HCT116 (cell line): ENCODE results near the gene SEPHS2. TPM values are rescaled to one million over a fixed set of nuclear protein-coding genes. Genes with fewer than 3 reads are reported as not detected.

Experiments used
- ATAC-seq: fragments of 200-7000 bp; cut with Tn5 transposase; 2 replicates; pipeline ENCODE4 v1.9.1; 2020; ENCODE audit warnings: mild to moderate bottlenecking, moderate library complexity
- BruUV-seq: library from RNA; stranded (reverse); fragments of 400-500 nt; replicated peaks from 2 replicates; lab custom pipeline; 2021; lab: Mats Ljungman, UMichigan
- CTCF ChIA-PET: fragments of 300-600 bp; sonication (Branson Sonifier 250); formaldehyde crosslinking; loops from one replicate; lab custom pipeline; 2021; ENCODE audit warnings: antibody characterized with exemption; lab: Charles Lee
- POLR2A ChIA-PET: fragments of 300-600, 350-600 bp; sonication (Branson Sonifier 250); formaldehyde crosslinking; loops from one replicate; lab custom pipeline; 2021; ENCODE audit warnings: antibody characterized with exemption; lab: Charles Lee
- RAD21 ChIA-PET, 2 experiments: fragments of 300-600 bp; sonication (Branson Sonifier 250); formaldehyde crosslinking; loops; one replicate each; lab custom pipeline; 2023; ENCODE audit warnings: low total read pairs in 2 of 2; ENCODE audit not compliant: uncharacterized antibody in 2 of 2, unreplicated experiment in 2 of 2, low non-redundant PET in 1 of 2; lab: Charles Lee
- DNase-seq: peaks from one replicate; pipeline ENCODE4 v3.0.0-alpha.2; 2010; ENCODE audit warnings: low read depth, low spot score
- H2AFZ ChIP-seq: fragments of 200-600 bp; shearing (Covaris generic), sonication (generic); 2 replicates; pipeline ENCODE4 v1.6.1; 2017; ENCODE audit warnings: low read depth, mixed run types, mixed read lengths, antibody characterized with exemption, low read length; ENCODE audit not compliant: poor library complexity, severe bottlenecking
- H3K27ac ChIP-seq: 2 replicates; pipeline ENCODE4 v1.5.1; 2012; ENCODE audit warnings: low read depth, low read length
- H3K27me3 ChIP-seq: fragments of 200-600 bp; sonication (generic); 2 replicates; pipeline ENCODE4 v1.6.1; 2016; ENCODE audit warnings: mixed run types, low read length, mixed read lengths; ENCODE audit not compliant: insufficient read depth
- H3K36me3 ChIP-seq, 2 experiments: fragments of 200-500 bp in 1 of 2; fragments of 200-600 bp in 1 of 2; sonication (Bioruptor generic) in 1 of 2; sonication (generic) in 1 of 2; 2 replicates each; pipeline versions ENCODE4 v1.5.1 to v1.6.1; 2014 to 2016; ENCODE audit warnings: low read length in 2 of 2, inconsistent platforms in 1 of 2, mixed read lengths in 1 of 2, mixed run types in 1 of 2; ENCODE audit not compliant: insufficient read depth in 2 of 2, control insufficient read depth in 1 of 2
- H3K4me1 ChIP-seq, 2 experiments: fragments of 200-600 bp in 1 of 2; sonication (generic) in 1 of 2; 2 replicates each; pipeline versions ENCODE4 v1.5.1 to v1.6.1; 2012 to 2017; ENCODE audit warnings: low read length in 2 of 2, inconsistent platforms in 1 of 2, mild to moderate bottlenecking in 1 of 2, mixed read lengths in 1 of 2, mixed run types in 1 of 2, moderate library complexity in 1 of 2; ENCODE audit not compliant: insufficient read depth in 2 of 2, control insufficient read depth in 1 of 2
- H3K4me2 ChIP-seq: fragments of 200-600 bp; sonication (generic); 2 replicates; pipeline ENCODE4 v1.6.1; 2017; ENCODE audit warnings: mixed run types, low read length, mixed read lengths
- H3K4me3 ChIP-seq, 2 experiments: fragments of 200-600 bp in 1 of 2; sonication (generic) in 1 of 2; replicated peaks in 1 of 2; 2 replicates each; pipeline ENCODE4 v1.5.1; 2011 to 2016; ENCODE audit warnings: low read length in 2 of 2, control low read depth in 1 of 2, low read depth in 1 of 2, mild to moderate bottlenecking in 1 of 2, mixed read lengths in 1 of 2, mixed run types in 1 of 2
- H3K79me2 ChIP-seq: fragments of 200-600 bp; sonication (generic); 2 replicates; pipeline ENCODE4 v1.6.1; 2017; ENCODE audit warnings: mild to moderate bottlenecking, mixed run types, low read length, moderate library complexity, mixed read lengths; ENCODE audit not compliant: insufficient read depth
- H3K9ac ChIP-seq: fragments of 200-600 bp; sonication (generic); 2 replicates; pipeline ENCODE4 v1.6.1; 2016; ENCODE audit warnings: low read length, mixed read lengths
- H3K9me2 ChIP-seq: fragments of 200-600 bp; sonication (generic), shearing (Covaris generic); 2 replicates; pipeline ENCODE4 v1.6.1; 2017; ENCODE audit warnings: mixed run types, mild to moderate bottlenecking, moderate library complexity; ENCODE audit not compliant: insufficient read depth
- H3K9me3 ChIP-seq, 2 experiments: fragments of 200-500 bp in 1 of 2; fragments of 200-600 bp in 1 of 2; sonication (Bioruptor generic) in 1 of 2; sonication (generic) in 1 of 2; 2 replicates each; pipeline ENCODE4 v1.6.1; 2014 to 2017; ENCODE audit warnings: low read length in 2 of 2, mixed read lengths in 2 of 2, inconsistent platforms in 1 of 2, low read depth in 1 of 2, mild to moderate bottlenecking in 1 of 2, mixed run types in 1 of 2, moderate library complexity in 1 of 2; ENCODE audit not compliant: control insufficient read depth in 1 of 2, insufficient read depth in 1 of 2
- H4K20me1 ChIP-seq: fragments of 200-600 bp; sonication (generic), shearing (Covaris generic); 2 replicates; pipeline ENCODE4 v1.6.1; 2017; ENCODE audit warnings: mixed run types, mild to moderate bottlenecking, moderate library complexity; ENCODE audit not compliant: insufficient read depth
- CBX3 ChIP-seq: IDR thresholded peaks from 2 replicates; pipeline ENCODE4 v1.6.1; 2012; ENCODE audit warnings: low read depth
- EZH2 ChIP-seq: fragments of 200-600 bp; sonication (generic); IDR thresholded peaks from 2 replicates; pipeline ENCODE4 v1.6.1; 2017; ENCODE audit warnings: antibody characterized with exemption, mixed run types
- EZH2phosphoT487 ChIP-seq: fragments of 200-600 bp; IDR thresholded peaks from 2 replicates; pipeline ENCODE4 v1.6.1; 2018; ENCODE audit warnings: antibody characterized with exemption, borderline replicate concordance
- POLR2AphosphoS5 ChIP-seq: IDR thresholded peaks from 2 replicates; pipeline ENCODE4 v1.6.1; 2011; ENCODE audit warnings: mild to moderate bottlenecking, low read depth, low read length, moderate library complexity
- RAD21 ChIP-seq: IDR thresholded peaks from 2 replicates; pipeline ENCODE4 v1.6.1; 2012; ENCODE audit warnings: low read depth, mild to moderate bottlenecking
- SIN3A ChIP-seq: IDR thresholded peaks from 2 replicates; pipeline ENCODE4 v1.6.1; 2012; ENCODE audit warnings: low read depth
- TCF7L2 ChIP-seq: IDR thresholded peaks from 2 replicates; pipeline ENCODE4 v1.7.0; 2011; ENCODE audit warnings: borderline replicate concordance, inconsistent platforms; ENCODE audit not compliant: insufficient read depth, insufficient read length; ENCODE audit errors: extremely low read depth
- YY1 ChIP-seq: IDR thresholded peaks from 2 replicates; pipeline ENCODE4 v1.6.1; 2011; ENCODE audit warnings: low read length, low read depth, moderate library complexity, mild to moderate bottlenecking; ENCODE audit not compliant: insufficient replicate concordance; ENCODE audit errors: extremely low read depth
- ZBTB33 ChIP-seq: IDR thresholded peaks from 2 replicates; pipeline ENCODE4 v1.6.1; 2011; ENCODE audit warnings: mild to moderate bottlenecking, low read length, moderate library complexity; ENCODE audit not compliant: insufficient replicate concordance; ENCODE audit errors: extremely low read depth
- intact Hi-C: fragments of 100-400 bp; cut with micrococcal nuclease; formaldehyde crosslinking; loops from 2 replicates; pipeline ENCODE4 v1.10.0; 2022
- total RNA-seq: library from RNA; stranded (reverse); gene quantifications from one replicate; pipeline ENCODE4 v1.2.1, GENCODE V29; 2021; ENCODE audit not compliant: unreplicated experiment
- TF ChIP-seq, protein P1 (sequence below): IDR thresholded peaks from 2 replicates; pipeline ENCODE4 v1.6.1; 2012
- TF ChIP-seq, protein P2 (sequence below), 3 experiments: fragments of 200-600 bp in 1 of 3; sonication (generic) in 1 of 3; IDR thresholded peaks in 2 of 3; conservative IDR thresholded peaks in 1 of 3; 2 replicates each; pipeline ENCODE4 v1.5.1; 2012 to 2017; ENCODE audit warnings: low read depth in 2 of 3, low read length in 2 of 3, antibody characterized with exemption in 1 of 3, borderline replicate concordance in 1 of 3, control low read depth in 1 of 3, mild to moderate bottlenecking in 1 of 3, mixed read lengths in 1 of 3, mixed run types in 1 of 3, moderate library complexity in 1 of 3; ENCODE audit not compliant: insufficient read depth in 1 of 3
- TF ChIP-seq, protein P3 (sequence below): IDR thresholded peaks from 2 replicates; pipeline ENCODE4 v1.6.1; 2012

Gene SEPHS2
- total RNA-seq, 1 experiment from 2014 or later: 51.3 TPM

GRCh38 chr16:30409125-30410060 lies 36.3 kb downstream of the SEPHS2 start:
- Histone ChIP-seq H3K79me2 (peaks cover 48% of the 10 kb centered on the region), H3K4me3 (peak overlapping the region in 1 of 2 experiments; percentile 7; a peak in 1 of 4 replicates), H3K27me3 (no peaks in the 10 kb centered on the region), H3K9ac (0 out of 2 replicates have a peak overlapping the region, but pooled peaks have one; percentile 25), H3K4me2 (peak overlapping the region; percentile 88), H2AFZ (no peak overlapping the region), H4K20me1 (no peaks in the 10 kb centered on the region), H3K4me1 (peaks cover 18 to 39% of the 10 kb centered on the region in 2 experiments), H3K9me3 (no peaks in the 10 kb centered on the region), H3K9me2 (no peaks in the 10 kb centered on the region), H3K36me3 (peaks cover 6 to 25% of the 10 kb centered on the region in 2 experiments; a peak in 1 of 4 replicates), H3K27ac (peak overlapping the region; percentile 63)
- no TSS peak for BruUV-seq
- TF ChIP-seq EZH2phosphoT487 (no peak), ZBTB33 (no peak), EZH2 (no peak), TCF7L2 (no peak), CBX3 (no peak), YY1 (peak; percentile 39), POLR2AphosphoS5 (no peak), RAD21 (peak; percentile 94), SIN3A (no peak)
- TF ChIP-seq, protein P1, sequence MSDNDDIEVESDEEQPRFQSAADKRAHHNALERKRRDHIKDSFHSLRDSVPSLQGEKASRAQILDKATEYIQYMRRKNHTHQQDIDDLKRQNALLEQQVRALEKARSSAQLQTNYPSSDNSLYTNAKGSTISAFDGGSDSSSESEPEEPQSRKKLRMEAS: no peak
- TF ChIP-seq, protein P2, sequence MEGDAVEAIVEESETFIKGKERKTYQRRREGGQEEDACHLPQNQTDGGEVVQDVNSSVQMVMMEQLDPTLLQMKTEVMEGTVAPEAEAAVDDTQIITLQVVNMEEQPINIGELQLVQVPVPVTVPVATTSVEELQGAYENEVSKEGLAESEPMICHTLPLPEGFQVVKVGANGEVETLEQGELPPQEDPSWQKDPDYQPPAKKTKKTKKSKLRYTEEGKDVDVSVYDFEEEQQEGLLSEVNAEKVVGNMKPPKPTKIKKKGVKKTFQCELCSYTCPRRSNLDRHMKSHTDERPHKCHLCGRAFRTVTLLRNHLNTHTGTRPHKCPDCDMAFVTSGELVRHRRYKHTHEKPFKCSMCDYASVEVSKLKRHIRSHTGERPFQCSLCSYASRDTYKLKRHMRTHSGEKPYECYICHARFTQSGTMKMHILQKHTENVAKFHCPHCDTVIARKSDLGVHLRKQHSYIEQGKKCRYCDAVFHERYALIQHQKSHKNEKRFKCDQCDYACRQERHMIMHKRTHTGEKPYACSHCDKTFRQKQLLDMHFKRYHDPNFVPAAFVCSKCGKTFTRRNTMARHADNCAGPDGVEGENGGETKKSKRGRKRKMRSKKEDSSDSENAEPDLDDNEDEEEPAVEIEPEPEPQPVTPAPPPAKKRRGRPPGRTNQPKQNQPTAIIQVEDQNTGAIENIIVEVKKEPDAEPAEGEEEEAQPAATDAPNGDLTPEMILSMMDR (IDR thresholded peaks at IDR 0.05 in 2 of 3, conservative IDR thresholded peaks at IDR 0.05 in 1 of 3; ENCODE audit: borderline replicate concordance in 1 of 3, insufficient read depth in 1 of 3, low read depth in 2 of 3, low read length in 2 of 3): peak; percentile 91 to 98 (median 96)
- TF ChIP-seq, protein P3, sequence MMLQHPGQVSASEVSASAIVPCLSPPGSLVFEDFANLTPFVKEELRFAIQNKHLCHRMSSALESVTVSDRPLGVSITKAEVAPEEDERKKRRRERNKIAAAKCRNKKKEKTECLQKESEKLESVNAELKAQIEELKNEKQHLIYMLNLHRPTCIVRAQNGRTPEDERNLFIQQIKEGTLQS: no peak
- DNase-seq (peak; percentile 78), ATAC-seq (peak; percentile 67)
- POLR2A ChIA-PET: interaction anchor here (0.7 to 1.5 kb wide), 6 partner anchors 8 to 317 kb away, joined by 3 to 9 read pairs (median 4); partner anchors contain the start of genes TBX6 and ZNF48
- intact Hi-C loops: loop anchor here (2.0 to 5.0 kb wide), 2 partner anchors 39 to 317 kb away; partner anchors contain the start of genes TBC1D10B and TBX6
- CTCF ChIA-PET: interaction anchor here (0.6 to 2.1 kb wide), 28 partner anchors 9 to 745 kb away, joined by 3 to 34 read pairs (median 4); partner anchors contain the start of genes CD2BP2, DCTPP1, GDPD3 and TBC1D10B
- RAD21 ChIA-PET: interaction anchor here (0.6 to 0.9 kb wide), 5 partner anchors 9 to 297 kb away, joined by 3 to 6 read pairs (median 3); partner anchors contain the start of gene GDPD3 (in 1 of the 2)
